ENCODE data around the gene RANBP6. TPM values are rescaled to one million over a fixed set of nuclear protein-coding genes. Genes with fewer than 3 reads are reported as not detected.

The RANBP6 gene
- total RNA-seq, 3 donors from 2014 or later (not counting 1 experiment from before 2014, with no cell fraction given): 27.5 to 31.3 (median 29.6) TPM

GRCh38 chr9:5976674-5977397 is 38.6 kb downstream of the RANBP6 start:
- no peaks in the 10 kb centered on the region for H3K9me3 Mint-ChIP-seq
- peaks cover 37 to 40% of the 10 kb centered on the region in 2 donors for H3K4me1 Mint-ChIP-seq
- intact Hi-C loops (cut with micrococcal nuclease): loop anchor here (2.0 kb wide), 1 partner anchor 90 kb away; no protein-coding TSS in a partner anchor
- H3K4me3 Mint-ChIP-seq: no peak overlapping the region
- ATAC-seq (peak in 2 of 3 donors; percentile 63 to 69), DNase-seq (no peak)
- 100% methylated on average over 2 of the region's 2 CpGs for WGBS (ENCODE audit: insufficient coverage)
- no peaks in the 10 kb centered on the region for H3K36me3 Mint-ChIP-seq
- Histone ChIP-seq H3K4me3 (ENCODE audit: low read length) (no peak overlapping the region), H3K9me3 (ENCODE audit: control insufficient read depth, insufficient read depth, low read length) (no peaks in the 10 kb centered on the region), H3K36me3 (ENCODE audit: control insufficient read depth, insufficient read depth, low read length) (peaks cover 10% of the 10 kb centered on the region), H3K4me1 (ENCODE audit: control insufficient read depth, insufficient read depth, low read length) (no peaks in the 10 kb centered on the region), H3K27ac (ENCODE audit: low read length) (peak overlapping the region; percentile 59), H3K27me3 (ENCODE audit: control insufficient read depth, insufficient read depth, low read length) (no peaks in the 10 kb centered on the region)
- H3K27me3 Mint-ChIP-seq (ENCODE audit: low read depth in 2 of 2): no peaks in the 10 kb centered on the region
- no peak for TF ChIP-seq CTCF (IDR thresholded peaks at IDR 0.05)
- peak overlapping the region; percentile 74 to 82 for H3K27ac Mint-ChIP-seq

GRCh38 chr9:5971740-5972139 is 43.7 kb downstream of the RANBP6 start:
- Histone ChIP-seq H3K4me1 (ENCODE audit: control insufficient read depth, insufficient read depth, low read length) (no peaks in the 10 kb centered on the region), H3K27me3 (ENCODE audit: control insufficient read depth, insufficient read depth, low read length) (no peaks in the 10 kb centered on the region), H3K27ac (ENCODE audit: low read length) (no peak overlapping the region), H3K4me3 (ENCODE audit: low read length) (no peak overlapping the region), H3K9me3 (ENCODE audit: control insufficient read depth, insufficient read depth, low read length) (no peaks in the 10 kb centered on the region), H3K36me3 (ENCODE audit: control insufficient read depth, insufficient read depth, low read length) (peaks cover 25% of the 10 kb centered on the region)
- Mint-ChIP-seq H3K36me3 (peaks cover 13% of the 10 kb centered on the region), H3K27me3 (ENCODE audit: low read depth in 2 of 2) (no peaks in the 10 kb centered on the region), H3K27ac (peak overlapping the region; percentile 2 to 8), H3K4me1 (peaks cover 33 to 35% of the 10 kb centered on the region in 2 donors), H3K4me3 (no peak overlapping the region), H3K9me3 (no peaks in the 10 kb centered on the region)
- DNase-seq (no peak), ATAC-seq (no peak)
- no peak for TF ChIP-seq CTCF (IDR thresholded peaks at IDR 0.05)
- intact Hi-C loops (cut with micrococcal nuclease): no loop called here

Other genes starting within 250 kb of the RANBP6 start
- 10 to 100 TPM; 24.7 to 52.0 (median 29.3) TPM for gene ERMP1, start 182.5 kb downstream of the RANBP6 start, total RNA-seq
- gene MLANA, start 124.7 kb downstream of the RANBP6 start, total RNA-seq: not detected
- not detected for gene IL33, start 200.2 kb upstream of the RANBP6 start, total RNA-seq